ENCODE data around the gene CEP97.

Gene CEP97

DNA sequence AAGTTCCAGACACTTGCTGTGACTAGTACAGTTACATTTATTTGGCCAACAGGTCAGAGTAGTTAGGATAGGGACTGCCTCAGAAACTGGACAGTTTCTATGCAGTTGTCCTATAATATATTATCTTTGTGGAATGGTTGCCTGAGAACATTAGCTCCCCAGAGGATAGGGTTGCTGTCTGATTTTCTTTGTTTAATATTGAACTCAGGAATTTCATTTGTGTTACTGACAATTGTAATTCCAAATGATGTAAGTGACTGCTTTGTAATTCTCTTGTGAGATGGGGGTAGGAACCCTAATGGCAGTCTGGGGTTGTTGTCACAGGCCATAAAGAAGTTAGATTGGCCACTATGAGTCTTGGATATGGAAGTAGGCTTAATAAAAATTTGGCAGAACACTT lies 56.8 kb downstream of the CEP97 start:
- TF ChIP-seq, protein P1, sequence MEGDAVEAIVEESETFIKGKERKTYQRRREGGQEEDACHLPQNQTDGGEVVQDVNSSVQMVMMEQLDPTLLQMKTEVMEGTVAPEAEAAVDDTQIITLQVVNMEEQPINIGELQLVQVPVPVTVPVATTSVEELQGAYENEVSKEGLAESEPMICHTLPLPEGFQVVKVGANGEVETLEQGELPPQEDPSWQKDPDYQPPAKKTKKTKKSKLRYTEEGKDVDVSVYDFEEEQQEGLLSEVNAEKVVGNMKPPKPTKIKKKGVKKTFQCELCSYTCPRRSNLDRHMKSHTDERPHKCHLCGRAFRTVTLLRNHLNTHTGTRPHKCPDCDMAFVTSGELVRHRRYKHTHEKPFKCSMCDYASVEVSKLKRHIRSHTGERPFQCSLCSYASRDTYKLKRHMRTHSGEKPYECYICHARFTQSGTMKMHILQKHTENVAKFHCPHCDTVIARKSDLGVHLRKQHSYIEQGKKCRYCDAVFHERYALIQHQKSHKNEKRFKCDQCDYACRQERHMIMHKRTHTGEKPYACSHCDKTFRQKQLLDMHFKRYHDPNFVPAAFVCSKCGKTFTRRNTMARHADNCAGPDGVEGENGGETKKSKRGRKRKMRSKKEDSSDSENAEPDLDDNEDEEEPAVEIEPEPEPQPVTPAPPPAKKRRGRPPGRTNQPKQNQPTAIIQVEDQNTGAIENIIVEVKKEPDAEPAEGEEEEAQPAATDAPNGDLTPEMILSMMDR (IDR thresholded peaks at IDR 0.05; ENCODE audit: control insufficient read depth, extremely low read depth, insufficient read depth): no peak
- H3K4me3 ChIP-seq (ENCODE audit: low read depth, low read length): no peak overlapping the region
- no peak for DNase-seq (ENCODE audit: low read depth)

DNA sequence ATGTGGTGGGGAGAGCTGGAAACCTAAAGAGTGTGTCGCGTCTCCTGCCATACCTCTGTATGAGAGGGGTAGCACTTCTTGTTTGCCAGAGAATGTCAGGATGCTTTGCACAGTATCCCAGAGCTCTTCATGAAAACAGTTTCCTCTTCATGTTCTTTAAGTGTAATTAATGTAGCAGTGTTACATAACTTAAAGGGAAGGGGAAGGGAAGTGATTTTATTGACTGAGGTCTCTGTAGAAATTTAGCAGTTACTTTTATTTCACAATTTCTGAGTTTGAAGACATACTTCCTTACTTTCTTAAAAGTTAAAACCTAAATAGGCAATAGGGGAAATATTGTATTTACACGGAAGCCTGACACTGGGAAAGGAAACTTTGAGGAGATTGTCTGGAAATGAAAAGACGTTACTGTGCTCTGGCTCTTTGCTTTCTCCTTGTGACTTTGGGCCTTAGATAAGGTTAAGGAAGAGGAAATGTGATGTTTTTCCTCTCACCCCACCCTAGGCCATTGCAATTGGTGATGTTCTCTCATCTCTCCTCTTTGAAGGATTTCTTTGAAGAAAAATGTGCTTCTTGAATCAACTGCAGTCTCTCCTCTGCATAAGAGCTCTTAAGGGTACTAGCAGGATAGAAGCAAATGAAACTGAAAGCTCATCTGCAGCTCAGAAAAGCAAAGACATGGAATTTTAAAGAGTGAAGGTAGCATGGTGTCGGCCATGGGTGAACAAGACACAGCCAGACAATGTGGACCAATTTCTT lies 60.6 kb downstream of the CEP97 start:
- H3K4me3 ChIP-seq (ENCODE audit: low read depth, low read length): no peak overlapping the region
- TF ChIP-seq, protein P1 (IDR thresholded peaks at IDR 0.05; ENCODE audit: control insufficient read depth, extremely low read depth, insufficient read depth): no peak
- no peak for DNase-seq (ENCODE audit: low read depth)

DNA sequence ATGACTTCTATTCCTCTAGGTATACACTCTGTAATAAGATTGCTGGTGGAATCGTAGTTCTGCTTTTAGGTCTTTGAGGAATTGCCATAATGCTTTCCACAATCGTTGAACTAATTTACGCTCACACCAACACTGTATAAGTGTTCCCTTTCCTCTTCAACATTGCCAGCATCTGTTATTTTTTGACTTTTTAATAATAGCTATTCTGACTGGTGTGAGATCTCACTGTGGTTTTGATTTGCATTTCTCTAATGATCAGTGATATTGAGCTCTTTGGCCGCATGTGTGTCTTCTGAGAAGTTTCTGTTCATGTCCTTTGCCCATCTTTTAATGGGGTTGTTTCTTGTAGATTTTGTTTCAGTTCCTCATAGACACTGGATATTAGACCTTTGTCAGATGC lies 67.4 kb downstream of the CEP97 start:
- TF ChIP-seq, protein P1 (IDR thresholded peaks at IDR 0.05; ENCODE audit: control insufficient read depth, extremely low read depth, insufficient read depth): no peak
- DNase-seq (ENCODE audit: low read depth): no peak
- H3K4me3 ChIP-seq (ENCODE audit: low read depth, low read length): no peak overlapping the region

DNA sequence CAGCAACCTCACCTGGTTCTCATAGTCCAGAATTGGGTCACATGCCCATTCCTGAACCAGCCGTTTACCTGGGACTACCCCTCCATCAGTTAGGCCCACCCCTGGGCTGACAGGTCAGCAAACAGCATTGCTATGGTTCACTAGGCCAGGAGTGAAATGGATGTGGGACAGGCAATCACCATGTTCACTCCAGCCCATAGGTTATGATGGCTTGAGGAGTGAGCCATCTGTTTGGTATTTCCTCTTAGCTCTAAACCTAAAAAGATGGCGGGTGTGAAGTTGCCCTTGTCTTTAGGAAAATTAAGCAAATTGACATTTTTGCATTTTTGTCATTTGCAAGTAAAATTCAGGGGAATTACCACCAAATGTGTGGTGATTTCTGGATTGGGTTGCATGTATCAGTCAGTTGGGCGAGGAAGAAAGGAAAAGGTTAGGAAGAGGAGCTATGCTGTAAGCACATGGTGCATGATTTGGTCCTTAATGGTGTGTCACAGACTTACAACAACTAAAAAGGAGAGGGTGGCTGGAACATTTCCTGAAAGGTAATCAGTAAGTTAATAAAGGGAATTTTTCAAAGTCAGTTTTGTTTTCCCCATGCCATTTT lies 71.8 kb downstream of the CEP97 start:
- no peak for DNase-seq (ENCODE audit: low read depth)
- TF ChIP-seq, protein P1 (IDR thresholded peaks at IDR 0.05; ENCODE audit: control insufficient read depth, extremely low read depth, insufficient read depth): no peak
- no peak overlapping the region for H3K4me3 ChIP-seq (ENCODE audit: low read depth, low read length)

DNA sequence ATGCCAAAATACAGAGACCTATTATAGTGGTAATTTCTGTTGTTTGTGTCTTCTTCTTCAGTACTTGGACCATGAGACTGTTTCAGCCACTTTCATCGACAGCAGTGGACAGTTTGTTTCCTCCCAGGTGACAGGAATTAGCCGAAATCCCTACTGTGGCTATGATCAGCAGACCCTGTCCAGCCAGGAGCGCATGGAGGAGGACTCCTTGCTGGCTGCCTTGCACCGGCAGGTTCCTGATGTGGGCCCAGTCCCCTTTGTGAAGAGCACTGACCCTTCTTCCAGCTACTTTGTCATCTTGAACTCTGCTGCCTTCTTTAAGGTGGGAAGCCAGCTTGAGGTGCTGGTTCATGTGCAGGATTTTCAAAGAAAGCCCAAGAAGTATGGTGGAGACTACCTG lies 76.8 kb downstream of the CEP97 start:
- TF ChIP-seq, protein P1 (IDR thresholded peaks at IDR 0.05; ENCODE audit: control insufficient read depth, extremely low read depth, insufficient read depth): no peak
- H3K4me3 ChIP-seq (ENCODE audit: low read depth, low read length): no peak overlapping the region
- no peak for DNase-seq (ENCODE audit: low read depth)

DNA sequence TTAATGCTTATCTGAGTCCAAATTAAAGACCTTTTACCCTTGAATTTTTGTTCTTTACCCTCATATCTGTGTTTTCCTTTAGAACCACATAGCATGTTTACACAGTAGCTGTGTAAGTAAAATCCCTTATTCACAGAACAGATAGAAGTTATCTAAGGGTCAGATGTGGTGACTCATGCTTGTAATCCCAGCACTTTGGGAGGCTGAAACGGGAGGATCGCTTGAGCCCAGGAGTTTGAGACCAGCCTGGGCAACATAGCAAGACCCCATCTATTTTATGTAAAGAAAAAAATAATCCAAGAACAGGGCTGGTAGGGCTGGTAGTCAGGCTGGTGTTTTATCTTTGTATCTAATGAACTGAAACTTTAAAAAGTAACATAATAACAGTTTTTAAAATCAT lies 77.8 kb downstream of the CEP97 start:
- TF ChIP-seq, protein P1 (IDR thresholded peaks at IDR 0.05; ENCODE audit: control insufficient read depth, extremely low read depth, insufficient read depth): no peak
- H3K4me3 ChIP-seq (ENCODE audit: low read depth, low read length): no peak overlapping the region
- DNase-seq (ENCODE audit: low read depth): no peak
